Endometrium (tissue), 2 donors: ENCODE data around the gene DDAH1.
"Not testable (repeated sequence)": the region's sequence is repeated elsewhere in the genome, so short reads cannot be mapped to it uniquely, and the experiment has no call there.

ENCODE experiments used
- FAIRE-seq: peaks from 2 replicates; lab custom pipeline; 2012; peaks lifted over from hg19 to GRCh38; lab: Jason Lieb, UNC
- donor health status: control.
- donor health status: control.

The DDAH1 gene

DNA sequence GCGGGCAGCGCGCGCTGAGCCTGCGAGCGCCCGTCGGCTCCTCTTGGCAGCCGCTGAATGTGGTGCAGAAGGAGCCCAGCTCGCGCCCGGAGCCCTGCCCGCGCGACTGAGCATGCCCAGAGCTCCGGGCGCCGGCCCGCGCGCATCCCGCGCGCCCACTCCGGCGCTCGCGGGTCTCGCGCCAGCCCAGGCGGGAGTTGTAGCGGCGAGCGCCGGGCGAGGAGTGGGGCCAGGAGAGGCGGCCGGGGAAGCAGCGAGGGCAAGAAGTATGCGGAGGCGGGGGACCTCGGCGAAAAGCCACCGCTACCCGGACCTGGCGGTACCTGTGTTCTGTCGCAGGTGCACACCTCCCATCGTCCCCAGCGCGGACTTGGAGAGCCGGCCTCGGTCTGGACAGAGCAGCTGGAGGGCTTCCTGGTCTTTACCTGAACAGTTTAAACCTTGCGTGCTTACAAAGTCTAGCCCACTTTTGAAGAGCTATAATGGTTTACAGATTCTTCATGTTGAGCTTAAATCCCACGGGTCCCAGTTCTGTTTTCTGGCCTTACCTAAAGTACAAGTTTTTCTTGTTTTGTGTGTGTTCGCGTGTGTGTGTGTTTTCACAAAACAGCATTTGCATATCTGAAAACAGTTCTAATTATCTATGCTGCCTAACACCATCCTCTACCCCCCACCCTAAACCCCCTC, at the start of gene DDAH1:
DDAH1 (minus strand) TSS at position 61 of the 687 bp plus-strand sequence. CDS start 114 bp downstream, outside the sequence.
- FAIRE-seq: no peak

DNA sequence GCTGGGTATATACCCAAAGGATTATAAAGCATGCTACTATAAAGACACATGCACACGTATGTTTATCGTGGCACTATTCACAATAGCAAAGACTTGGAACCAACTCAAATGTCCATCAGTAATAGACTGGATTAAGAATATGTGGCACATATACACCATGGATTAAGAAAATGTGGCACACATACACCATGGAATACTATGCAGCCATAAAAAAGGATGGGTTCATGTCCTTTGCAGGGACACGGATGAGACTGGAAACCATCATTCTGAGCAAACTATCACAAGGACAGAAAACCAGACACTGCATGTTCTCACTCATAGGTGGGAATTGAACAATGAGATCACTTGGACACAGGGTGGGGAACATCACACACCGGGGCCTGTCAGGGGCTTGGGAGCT, 49.0 kb upstream of the DDAH1 start:
- FAIRE-seq: not testable (repeated sequence)

DNA sequence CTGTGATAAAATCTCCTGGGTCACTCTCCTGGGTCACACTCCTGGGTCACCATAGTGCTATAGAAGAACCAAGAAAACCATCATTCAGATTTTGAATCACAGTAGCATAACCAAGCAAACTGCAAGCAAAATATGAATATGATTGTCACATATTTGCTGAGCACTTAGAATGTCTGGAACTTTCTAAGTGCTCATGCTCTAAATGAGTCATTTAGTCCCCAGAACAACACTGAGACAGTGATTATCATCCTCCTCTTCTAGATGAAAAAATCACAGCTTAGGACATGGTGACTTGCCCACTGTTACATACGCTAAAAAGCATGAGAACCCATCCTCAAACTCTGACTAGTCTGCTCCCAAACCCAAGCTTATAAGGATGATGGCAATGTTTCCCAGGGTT, 39.5 kb upstream of the DDAH1 start:
- FAIRE-seq: no peak

DNA sequence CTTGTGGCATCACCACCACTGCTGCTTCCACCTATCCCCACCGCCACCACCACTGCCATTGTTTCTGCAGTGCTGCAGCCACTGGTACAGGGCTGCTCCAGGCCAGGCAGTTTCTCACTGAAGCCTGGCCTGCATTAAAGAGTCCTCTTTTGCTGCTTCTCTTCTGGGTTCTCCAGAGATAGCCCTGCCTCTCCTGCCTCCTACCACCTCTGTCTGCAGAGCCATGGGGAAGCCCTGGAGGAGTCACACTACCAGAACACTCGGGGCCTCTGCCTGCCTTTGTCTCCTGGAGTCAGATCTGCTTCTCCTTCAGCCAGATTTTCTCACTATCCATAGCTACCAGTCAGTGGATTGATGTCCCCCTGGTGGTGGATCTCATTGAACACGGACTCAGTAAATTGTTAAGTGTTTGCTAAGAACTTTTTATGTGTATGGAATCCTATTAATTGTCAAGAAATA, 37.7 kb upstream of the DDAH1 start:
- peak; percentile 80 for FAIRE-seq

DNA sequence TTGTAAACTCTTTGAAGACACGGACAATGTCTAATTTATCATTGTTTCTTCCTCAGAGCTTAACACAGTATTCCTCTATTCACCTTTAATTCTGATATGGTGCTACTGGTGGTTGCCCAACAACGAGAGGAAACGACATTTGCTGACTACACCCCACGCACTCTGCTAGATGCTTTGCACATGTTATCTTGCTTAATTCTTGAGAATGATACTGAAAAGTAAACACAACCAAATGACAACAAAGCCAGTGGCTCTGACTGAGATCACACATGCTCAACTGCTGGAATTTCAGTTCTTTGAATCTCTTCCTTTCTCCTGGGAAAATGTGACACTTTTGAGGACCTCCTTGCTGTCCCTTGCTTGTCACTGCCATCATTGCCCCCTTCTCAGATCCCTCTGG, 37.2 kb upstream of the DDAH1 start:
- no peak for FAIRE-seq

DNA sequence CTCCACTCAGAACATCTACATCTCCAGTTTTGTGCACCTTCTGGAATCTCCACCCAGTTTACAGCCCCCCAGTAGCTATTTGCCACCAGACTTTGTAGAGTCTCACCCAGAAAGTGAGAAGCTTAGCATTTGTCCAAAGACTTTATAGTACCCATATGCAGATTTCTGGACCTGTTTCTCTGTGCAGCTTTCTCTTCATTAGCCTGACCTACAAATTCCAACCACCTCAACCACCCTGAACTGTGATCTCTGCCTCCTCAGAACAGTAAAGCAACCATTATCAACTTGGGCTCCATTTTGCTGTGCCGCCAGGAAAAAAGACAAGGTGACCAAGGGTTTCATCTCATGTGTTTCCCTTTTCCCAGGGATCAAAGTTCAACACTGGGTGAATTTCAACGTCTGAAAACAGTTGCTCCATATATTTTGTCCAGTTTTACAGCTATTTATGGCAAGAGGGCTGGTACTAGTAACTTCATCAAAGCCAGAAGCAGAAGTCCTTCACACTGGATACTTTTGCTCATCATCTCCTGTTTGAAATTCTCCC, 36.5 kb upstream of the DDAH1 start:
- no peak for FAIRE-seq

DNA sequence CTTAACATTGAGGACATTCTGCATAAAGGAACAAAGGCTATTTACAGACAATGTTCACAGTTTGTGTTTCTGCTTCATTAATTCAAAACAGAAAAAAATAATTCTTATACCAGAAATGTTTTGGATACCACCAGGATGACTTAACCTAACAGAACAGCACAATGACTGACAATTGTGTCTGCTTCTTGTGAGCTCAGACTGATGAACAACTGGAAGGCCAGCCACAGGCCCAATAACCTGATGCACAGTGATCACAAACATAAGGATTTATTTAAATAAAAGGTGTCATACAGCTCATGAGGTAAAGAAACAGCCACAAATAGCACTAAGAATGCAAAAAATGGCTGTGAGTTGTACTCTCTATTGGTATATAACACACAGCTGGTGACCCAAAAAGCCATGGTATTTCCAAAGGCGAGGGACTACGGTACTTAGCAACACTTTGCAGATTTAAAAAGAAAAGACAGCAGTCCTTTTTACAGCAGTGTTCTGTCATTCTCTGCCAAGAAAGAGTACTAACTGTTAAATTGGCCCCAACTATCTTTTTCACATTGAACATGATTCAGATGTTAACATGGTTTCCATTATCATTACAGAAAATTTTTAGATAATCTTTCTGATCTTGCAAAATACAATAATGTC, 32.1 kb upstream of the DDAH1 start:
- no peak for FAIRE-seq

DNA sequence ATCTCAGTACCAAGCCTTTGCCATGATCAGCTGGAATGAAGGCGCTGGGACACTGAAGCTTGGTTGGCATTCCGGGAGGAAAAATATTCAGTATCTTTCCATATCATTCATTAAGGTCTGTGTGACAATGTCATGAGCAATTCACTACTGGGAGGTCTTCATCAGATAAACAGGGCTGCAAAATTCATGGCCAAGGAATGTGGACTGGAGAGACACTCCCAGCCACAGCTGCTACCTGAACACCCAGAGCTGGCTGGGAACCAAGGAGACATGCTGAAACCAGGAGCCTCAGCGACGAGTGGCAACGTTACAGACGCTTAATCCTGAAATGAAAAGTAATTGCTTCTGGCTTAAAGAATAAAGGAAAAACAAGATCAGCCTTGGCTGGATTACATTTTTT, 30.6 kb upstream of the DDAH1 start:
- no peak for FAIRE-seq

DNA sequence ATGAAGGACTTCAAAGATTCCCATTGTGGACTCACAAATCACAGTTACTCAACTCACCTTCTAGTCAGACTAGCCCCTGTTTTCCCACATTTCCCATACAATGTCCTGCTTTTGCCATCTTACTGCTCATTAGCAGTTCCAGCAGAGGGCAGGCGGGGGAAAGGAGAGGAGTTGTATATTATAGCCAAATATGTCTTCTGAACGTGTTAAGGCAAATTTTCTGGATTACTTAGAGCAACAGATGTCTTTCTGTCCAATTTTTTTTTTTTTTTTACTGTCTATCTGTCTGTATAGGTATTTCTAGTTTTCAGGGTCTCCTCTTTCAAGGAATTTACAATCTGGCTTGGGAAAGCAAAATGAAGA, 29.9 kb upstream of the DDAH1 start:
- no peak for FAIRE-seq

DNA sequence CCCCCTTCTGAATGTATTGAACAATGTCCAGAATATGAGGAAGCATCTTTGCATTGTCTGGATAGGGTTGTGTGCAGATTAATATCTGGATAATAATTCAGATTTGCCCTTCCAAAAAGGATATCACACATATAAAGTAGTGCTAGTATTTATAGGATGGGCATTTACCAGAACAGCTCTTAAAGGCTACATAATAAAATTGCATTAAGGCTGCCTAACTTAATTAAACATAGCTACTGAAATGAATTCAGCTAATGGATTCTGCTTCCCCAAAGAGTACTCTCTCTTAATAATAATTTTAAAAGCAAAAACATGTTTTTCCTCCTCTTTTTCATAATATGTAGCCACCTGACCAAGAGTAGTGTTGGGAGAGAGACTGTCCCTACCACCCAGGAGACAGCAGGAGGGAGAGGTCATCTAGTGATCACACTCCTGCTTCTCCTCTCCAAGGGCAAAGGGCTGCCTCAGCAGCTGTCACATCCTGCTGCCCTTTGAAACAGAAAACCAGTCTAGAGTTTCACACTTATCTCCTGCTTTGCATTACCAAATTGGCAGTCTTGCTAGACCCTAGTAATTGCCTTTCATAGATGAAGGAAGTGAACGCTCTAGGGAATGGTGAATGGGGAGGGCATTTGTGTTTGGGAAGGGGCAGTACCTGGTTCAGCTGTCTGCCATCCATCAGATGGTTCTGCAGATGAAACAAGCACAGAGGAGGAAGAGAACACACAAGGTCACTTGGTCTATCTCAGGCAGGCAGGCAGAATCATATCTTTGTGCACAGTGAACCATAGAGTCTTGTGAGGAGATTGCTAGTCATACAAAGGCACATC, 29.3 kb upstream of the DDAH1 start:
- FAIRE-seq: no peak

DNA sequence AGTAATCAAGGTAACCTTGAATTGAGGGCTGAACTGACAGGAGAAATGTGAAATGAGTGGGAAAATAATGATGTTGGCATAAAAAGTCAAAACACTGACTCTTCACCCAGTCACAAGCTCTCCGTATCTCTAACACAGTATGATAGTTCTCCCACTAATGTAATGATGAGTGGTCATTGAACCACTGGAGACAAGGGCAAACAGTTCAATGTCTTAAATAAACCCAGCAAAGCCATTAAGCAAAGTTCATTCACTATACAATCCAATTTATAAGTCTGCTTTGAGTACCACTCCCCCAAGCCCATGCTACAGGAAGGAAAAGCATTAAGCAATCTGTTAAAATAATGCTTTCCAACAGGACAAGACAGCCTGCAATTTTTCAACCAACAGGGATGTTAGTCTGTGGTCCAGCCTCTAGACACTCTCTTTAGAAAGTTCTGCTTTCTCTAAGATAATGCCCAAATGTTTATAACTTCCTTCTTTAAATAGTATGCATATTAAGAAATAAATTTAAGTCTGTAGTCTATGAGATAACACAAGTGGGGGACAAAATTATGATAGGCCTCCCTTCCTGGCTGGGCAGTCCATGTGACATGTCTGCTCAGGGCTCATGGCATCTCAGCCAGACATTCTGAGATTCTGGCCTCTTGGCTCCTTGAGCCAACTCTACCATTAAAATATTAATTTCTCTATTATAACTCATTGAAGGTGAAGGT, 25.5 kb upstream of the DDAH1 start:
- FAIRE-seq: no peak

DNA sequence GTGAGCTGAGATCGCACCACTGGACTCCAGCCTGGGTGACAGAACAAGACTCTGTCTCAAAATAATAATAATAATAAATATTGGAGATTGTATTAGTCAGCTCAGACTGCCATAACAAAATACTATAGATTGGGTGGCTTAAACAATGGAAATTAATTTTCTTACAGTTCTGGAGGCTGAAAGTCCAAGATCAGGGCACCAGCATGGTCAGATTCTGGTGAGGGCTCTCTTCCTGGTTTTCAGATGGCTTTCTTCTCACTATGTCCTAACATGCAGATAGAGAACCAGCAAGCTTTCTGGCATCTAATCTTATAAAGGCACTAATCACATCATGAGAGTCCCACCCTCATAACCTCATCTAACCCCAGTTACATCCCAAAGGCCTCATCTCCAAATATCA, 23.2 kb upstream of the DDAH1 start:
- FAIRE-seq: no peak

DNA sequence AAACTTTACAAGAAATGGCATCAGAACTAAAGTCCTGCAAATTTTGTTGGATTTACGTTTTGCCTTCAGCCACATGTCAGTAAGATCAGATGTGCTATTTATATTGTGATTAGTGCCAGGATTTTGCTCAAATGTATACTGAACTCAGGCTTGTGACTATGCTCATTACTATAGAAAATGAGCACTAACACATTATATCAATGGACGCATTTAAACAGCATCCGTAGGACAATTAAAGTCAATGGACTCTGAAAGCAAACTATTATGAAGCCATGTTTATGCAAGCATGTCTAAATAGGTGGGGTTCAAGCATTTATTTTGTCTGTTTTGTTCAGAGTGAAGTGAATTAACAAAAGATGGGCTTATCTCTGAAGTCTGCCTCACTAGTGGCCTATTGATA, 20.6 kb upstream of the DDAH1 start:
- FAIRE-seq: no peak

DNA sequence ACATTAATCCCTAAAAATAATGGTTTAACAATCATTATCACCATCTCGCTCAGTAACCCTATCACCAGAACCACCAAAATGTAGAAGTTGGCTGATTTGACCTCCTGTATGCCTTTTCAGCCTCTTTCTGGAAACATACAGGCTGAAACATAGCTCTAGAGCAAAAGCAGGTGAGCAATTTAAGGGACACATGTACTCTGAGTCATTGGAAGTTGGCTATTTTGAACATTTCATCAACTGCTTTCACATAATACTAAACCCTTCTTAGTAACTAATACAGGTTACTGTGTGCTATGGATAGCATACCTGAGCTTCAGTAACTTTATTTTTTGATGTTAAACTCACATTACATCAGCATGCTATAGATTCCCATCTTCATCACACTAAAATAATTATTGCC, 19.8 kb upstream of the DDAH1 start:
- no peak for FAIRE-seq

DNA sequence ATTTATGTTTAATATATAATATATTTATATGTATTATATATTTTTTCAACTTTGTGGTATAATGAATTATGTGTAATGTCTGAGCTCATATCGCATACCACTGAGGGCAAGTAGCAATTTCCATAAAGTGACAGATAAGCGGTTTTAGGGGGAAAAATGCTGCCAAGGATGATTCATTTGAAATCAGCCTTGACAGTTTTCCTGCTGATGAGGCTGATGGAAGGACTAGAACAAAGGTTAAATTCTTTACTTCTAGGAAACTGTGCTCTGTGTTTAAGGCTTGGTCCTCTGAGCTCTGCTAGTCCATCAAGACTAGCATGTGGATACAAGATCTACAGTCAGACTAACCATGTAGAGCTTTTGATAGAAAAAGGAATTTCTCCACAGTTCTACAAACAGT, 19.3 kb upstream of the DDAH1 start:
- FAIRE-seq: no peak

DNA sequence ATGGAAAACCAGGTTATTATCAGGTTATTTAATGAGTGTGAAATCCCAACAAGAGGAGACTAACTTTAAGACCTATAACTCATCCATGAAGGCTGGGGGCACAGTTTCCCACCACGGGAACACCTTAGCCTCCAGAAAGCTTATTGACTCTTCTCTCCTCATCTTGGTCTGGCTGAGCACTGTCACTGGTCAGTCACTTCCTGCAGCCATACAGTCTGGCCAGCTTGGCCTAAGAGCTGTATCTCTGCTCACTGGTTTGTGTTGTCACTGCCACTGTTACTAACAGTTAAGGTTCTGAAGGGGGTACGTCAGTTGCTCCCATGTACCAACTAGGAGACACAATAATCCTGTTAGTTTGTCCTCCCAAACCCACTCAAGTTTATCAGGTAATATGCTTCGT, 16.7 kb upstream of the DDAH1 start:
- FAIRE-seq: no peak

DNA sequence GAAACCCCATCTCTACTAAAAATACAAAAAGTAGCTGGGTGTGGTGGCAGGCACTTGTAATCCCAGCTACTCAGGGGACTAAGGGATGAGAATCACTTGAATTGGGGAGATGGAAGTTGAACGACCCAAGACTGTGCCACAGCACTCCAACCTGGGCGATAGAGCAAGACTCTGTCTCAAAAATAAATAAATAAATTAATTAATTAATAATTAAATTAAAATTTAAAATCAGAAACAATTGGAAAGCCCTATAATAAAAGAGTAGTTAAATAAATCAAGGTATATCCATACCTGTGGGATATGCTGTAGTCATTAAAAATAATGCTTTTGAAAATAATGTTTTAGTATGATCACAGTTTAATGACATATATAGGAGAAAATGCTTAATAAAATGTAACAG, 15.6 kb upstream of the DDAH1 start:
- FAIRE-seq: no peak

DNA sequence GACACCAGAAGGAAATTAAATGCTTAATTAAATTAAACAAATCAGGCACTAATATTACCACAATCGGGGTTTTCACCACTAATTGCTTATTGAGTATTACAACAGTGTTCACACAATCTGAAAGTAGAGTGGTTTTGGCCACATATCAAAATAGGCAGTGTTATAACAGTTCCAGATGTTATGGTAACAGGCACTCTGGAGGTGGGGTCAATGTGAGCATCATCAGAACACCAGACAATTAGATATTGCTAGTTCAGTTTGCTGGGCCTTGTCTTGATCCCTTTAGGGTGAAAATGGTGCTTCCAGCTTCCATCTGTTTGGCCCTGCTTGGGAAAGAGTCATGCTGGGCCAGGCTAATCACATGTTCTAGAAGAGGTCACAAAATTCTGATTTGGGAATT, 14.5 kb upstream of the DDAH1 start:
- no peak for FAIRE-seq

DNA sequence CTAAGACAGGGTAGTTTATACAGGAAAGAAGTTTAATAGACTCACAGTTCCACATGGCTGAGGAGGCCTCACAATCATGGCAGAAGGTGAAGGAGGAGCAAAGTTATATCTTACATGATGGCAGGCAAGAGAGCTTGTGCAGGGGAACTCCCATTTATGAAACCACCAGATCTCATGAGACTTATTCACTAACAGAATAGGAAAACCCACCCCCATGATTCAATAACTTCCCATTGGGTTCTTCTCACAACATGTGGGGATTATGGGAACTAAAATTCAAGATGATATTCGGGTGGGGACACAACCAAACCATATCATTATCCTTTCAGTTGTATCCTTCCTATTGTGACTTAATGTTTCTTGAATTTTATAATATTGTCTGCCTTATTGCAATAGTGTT, 13.4 kb upstream of the DDAH1 start:
- no peak for FAIRE-seq

DNA sequence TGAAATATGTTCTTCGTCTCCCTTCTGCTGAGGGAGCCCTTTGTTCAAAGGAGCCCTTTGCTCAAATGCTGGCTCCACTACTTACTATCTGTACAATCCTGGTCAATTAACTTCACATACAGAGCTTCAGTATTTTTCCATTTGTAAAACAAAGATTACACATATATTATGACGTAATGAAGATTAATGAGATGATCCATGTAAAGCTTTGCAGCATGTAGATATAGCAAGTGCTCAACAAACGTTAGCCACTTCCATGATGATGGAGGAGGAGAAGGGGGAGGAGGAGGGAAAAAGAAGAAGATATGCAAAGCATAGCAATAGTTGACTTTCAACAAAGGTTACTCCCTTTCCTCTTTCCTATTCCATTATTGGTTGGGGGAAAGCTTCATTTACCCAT, 10.1 kb upstream of the DDAH1 start:
- FAIRE-seq: no peak

DNA sequence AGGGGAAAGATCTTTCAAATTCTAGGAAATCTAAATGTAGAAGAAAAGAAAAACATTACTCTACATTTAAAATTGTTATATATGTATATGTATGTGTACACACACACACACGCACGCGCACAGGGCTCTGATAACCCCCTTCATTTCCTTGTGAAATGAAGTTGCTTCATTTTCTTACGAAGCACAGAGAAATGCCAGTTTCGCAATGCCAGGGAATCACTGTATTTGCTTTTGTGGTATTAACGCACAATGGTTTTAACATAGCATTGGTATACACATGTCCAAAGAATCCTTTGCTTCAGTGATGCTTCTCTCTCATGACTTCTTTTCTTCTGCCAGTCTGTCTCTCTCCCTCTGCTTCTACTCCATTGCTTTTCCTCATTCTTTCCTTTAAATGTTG, 8.4 kb upstream of the DDAH1 start:
- no peak for FAIRE-seq

DNA sequence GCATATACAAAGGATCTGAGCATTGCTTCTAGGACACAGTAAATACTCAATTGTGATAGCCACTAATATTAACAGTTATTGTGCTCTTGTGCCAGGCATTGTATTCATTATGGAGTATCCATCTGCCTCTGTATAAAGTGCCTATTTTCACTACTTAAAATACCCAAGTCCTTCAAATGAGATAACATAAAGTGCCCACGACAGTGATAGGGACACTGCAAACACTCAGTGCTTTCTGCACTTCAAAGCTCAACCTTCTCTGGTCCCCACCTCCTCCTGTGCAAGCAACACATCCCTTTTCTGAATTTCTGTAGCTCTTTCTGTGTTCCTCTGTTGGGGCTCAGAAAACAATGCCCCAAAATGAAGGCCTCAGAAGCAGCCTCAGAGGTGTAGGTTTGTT, 6.6 kb upstream of the DDAH1 start:
- FAIRE-seq: no peak
